HTERT RPE-1 (cell line): Measurements from ENCODE around the gene TNFRSF14.
"Not testable (repeated sequence)": the region's sequence is repeated elsewhere in the genome, so short reads cannot be mapped to it uniquely, and the experiment has no call there.

Source experiments
- in situ Hi-C: fragments of 300-500 bp; cut with MboI; formaldehyde crosslinking; loops from 4 replicates; pipeline ENCODE4 v1.14.3; 2020; ENCODE audit warnings: low sequenced_read_pairs

TNFRSF14 gene

DNA sequence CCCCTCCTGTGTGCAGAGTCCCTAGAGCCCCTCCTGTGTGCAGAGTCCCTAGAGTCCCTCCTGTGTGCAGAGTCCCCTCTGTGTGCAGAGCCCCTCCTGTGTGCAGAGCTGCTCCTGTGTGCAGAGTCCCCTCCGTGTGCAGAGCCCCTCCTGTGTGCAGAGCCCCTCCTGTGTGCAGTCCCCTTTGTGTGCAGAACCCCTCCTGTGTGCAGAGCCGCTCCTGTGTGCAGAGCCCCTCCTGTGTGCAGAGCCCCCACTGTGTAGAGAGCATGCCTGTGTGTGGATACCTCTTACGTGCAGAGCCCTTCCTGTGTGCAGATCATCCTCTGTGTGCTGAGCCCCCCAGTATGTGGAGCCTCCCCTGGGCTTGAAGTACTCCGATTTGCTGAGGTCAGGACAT lies 17.8 kb upstream of the TNFRSF14 start:
- in situ Hi-C loops = no loop called here

DNA sequence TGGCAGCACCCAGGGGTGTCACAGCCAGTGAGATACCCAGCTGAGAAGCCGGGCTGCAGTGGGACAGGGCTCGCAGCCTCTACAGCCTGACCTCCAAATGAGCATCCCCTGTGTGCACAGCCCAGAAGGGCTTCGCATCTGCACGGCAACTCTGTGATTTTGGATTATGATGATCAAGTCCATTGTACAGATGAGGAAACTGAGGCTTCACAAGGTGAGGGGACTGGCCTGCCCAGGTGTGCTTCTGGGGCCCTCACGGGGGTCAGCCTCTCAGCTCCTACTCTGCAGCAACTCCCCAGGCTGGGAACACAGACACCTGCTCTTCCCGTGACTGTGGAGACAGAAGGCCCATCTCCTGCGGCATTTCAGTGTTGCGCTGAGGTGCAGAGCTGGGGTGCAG lies 17.3 kb upstream of the TNFRSF14 start:
- in situ Hi-C loops = no loop called here

DNA sequence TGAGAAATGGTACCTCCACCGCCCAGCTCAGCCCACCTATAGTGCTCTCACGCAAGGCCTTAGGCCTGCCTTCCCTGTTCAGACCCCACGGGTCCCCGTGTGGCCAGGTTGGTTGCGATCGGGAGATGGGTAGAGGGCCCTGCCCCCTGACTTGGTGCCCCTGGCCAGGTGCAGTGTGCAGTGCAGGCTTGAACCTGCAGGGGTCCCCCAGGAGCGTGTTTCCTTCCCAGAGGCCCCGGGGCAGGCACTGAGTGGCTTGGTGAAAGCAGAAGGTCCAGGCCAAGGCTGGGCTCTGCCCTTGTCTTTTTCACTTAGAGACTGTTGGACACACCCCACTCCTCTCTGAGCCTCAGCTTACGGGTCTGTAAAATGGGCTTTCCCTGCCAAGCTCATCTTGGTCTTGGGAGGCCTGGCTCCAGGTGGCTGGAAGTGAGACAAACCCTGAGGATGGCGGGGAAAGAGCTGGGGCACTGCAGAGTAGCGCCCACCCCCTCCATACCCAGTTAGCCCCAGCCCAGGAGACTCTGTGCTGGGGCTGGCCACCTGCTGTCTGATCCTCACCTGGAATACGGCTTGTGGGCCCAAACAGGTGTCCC lies 16.8 kb upstream of the TNFRSF14 start:
- in situ Hi-C loops = no loop called here

DNA sequence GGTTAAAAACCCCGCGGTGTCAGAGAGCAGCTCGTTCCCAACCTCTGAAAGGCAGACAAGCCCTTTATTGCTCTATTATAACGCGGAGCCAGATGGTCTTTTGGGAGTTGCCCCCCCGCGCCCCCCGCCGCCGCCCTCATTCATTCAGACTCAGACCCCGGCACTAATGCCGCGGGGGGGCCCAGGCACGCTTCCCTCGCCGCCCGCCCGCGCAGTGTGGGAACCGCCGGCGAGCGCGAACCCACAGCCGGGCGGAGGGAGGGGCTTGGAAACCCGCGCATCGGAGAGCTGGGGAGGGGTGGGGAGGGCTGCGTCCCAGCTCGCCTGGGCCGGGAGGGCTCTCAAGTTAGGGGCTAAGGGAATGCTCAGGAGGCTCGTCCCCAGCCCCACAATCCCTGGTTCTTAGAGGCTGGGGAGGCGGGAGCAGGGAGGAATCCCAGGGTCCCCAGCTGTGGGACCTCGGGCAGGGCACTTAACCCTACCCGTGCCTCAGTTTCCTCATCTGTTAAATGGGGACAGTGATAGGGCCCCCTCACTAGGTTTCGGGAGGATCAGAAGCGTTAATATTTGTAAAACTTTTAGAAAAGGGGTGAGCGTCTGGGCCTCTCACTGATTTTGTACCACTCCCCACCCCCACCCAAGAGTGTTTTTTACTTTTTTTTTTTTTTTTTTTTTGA lies 15.2 kb upstream of the TNFRSF14 start:
- in situ Hi-C loops = no loop called here

DNA sequence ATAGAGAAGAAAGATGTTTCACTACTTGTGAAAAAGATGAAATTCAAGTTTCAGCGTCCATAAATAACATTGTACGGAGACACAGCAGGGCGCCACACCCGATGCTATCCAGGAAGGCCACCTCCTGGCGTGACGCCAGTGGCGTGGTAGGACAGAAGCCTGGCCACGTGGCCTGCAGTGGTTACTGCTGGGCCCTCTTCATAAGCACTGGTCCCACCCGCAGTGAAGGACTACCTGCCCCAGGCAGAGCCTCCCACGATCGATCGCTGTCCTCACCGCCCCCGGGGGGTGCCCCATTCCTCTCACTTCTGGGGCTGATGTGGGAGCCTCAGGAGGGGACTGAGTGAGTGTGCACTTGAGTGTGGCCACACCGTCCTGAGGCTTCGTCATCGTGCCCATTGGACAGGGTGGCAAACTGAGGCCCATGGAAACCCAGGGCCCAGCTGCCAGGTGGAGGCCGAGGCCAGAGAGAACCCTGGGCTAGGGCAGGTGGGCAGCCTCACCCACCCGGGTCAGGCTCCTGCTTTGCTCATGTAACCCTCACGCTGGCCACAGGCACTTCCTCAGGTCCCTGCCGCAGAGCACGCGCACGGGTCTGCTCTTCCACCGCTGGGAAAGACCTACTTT lies 14.4 kb upstream of the TNFRSF14 start:
- in situ Hi-C loops = no loop called here

DNA sequence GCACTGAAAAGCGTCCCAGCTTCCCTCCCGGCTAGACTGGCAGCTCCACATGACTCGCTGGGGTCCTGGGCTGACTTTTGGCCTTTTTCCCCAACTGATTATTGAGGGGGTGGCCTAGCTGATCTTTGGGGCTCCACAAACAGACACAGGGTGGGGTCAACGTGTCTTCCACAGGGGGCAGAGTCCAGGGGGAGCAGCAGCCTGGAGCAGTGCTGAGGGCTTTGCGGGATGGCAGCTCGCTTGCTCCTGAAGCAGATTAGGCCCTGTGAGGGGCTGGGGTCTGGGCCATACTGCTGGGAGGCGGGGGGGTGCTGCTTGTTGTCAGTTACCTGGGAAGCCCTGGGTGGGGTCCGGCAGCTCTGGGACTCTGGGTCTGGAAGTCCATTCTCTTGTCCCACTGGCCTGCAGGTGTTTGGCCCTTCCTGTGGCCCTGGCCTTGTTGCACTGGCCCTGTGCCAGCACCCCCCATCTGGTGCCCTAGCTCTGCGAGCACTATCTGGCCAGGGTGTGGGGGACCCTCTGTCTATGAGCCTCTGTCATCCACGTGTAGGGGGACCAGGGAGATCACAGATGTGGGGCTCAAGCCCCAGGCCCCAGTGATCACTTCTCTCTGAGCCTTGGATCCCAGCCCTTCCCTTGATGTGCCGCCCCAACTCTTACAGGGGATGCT lies 13.8 kb upstream of the TNFRSF14 start:
- in situ Hi-C loops = no loop called here

DNA sequence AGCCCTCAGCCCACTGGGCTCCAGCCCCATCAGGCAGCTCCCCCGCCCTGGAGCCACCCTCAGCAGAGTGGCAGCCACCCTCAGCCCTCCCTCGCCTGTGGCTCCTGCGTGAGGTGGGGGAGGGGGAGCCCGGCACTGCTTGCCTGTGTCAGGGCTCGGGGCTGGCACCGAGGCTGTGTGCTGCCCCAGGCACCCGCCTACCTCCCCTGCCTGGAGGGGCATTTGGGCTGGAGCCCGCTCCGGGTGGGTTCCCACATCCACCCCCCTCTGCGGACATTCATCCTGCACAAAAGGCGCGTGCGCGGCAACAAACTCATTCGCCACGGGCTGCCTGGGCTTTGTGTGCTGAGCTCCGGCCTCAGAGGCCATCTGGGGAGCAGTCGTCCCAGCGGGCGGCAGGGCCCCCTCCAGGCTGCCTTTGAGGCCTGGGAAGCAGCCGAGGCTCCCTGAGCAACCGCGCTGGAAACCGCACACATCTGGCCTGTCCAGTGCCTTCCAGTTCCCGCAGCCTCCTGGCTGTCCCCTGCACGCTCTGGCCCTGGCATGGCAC lies 12.6 kb upstream of the TNFRSF14 start:
- in situ Hi-C loops = no loop called here

DNA sequence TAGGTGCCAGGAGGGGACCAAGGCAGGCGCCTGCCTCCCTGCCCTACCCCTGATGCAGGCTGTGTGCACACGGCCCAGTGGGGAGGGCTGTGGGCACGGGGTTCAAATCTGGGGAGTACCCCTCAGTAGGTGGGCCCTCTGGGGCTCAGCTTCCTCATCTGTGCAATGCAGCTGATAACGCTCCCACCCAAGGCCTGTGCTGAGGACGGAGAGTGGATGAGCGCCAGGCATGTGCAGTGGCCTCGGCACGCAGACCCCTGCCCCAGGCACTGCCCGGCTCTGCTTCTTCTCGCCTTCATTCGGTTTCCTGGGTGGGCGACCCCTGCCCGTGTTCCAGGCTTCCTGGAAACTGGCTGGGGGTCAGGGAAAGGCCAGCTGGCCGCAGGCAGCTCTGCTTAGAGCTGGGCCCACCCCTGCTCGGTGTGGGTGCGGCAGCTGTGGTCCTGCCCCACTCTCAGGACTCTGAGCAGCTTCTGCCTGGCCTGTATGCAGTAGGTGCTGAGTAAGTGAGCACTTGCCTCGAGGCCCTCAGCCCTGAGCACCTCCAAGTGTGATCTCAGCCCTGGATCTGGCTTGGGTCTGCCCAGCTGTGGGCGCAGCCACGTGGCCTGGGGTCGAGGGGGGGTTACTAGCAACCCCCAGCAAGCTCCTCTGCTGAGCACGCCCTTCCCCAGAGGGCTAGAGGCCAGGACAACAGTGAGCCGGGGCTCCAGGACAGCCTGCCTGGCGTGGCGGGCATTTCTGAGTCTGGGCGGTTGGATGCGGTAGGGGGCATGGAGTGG lies 11.9 kb upstream of the TNFRSF14 start:
- in situ Hi-C loops = no loop called here

DNA sequence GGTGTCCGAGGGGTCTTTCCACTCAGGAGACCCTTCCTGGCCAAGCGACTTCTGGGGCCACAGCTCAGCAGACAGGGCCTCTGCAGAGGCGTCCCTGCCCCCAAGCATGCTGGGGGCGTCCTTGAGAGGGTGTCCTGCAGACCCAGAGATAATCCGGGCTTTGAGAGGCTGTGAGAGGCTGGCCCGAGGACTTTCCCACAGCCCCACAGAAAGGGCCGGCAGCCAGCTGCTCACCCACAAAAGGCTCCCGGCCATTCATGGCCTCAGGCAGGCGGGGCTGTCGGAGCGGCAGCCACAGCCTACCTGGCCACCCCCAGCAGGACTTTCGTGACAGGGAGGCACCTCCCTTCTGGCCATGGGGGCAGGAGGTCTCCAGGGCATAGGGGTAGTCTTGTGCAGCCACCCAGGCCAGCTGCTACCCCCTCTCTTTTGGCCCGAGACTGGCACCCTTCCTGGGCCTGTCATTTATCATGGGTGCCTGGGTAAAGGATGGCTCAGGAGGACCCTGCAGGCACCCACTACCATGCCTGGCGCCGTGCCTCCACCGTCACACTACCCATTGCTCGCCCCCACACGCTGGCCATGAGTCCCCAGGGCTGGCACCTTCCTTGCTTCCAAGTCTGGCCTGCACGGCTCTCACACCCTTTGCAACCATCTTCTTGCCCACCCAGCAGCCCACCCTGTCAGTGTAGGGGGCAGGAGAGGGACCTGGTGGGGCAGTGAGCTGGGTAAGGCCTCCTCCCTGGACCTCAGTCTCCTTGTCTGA lies 11.1 kb upstream of the TNFRSF14 start:
- in situ Hi-C loops = no loop called here

DNA sequence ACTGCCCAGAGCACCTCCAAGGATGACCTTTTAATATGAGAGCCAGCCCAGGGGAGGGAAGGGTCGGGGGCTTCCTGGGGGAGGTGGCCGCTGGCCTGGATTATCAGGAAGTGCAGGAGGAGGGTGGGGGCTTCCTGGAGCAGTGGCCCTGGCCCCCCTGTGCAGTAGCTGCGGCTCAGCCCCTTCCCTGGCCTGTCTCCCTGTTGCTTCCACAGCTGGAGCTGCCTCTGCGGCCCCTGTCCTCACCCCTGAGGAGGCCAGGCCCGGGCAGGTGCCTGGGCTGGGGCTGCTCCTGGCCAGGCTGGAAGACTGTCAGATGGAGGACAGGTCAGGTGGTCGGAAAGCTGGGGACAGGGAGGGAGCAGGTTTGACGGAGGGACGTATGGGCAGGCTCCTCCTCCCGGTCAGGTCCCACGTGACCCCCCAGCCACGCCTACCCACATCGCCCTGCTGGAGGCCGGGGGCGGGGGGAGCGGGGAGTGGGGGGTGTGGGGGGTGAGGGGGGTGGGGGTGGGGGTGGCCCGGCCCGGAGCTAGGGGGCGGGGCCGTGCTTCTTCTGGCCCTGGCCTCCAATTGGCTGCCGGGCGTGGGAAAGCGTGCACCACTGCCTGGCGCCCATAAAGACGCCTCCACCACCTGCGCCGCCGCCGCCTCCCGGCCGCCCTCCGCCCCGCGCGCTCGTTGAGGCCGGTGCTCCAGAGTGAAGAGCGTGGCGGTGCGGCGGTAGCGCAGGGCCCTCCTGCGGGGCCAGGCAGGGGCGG lies 10.2 kb upstream of the TNFRSF14 start:
- in situ Hi-C loops = no loop called here

DNA sequence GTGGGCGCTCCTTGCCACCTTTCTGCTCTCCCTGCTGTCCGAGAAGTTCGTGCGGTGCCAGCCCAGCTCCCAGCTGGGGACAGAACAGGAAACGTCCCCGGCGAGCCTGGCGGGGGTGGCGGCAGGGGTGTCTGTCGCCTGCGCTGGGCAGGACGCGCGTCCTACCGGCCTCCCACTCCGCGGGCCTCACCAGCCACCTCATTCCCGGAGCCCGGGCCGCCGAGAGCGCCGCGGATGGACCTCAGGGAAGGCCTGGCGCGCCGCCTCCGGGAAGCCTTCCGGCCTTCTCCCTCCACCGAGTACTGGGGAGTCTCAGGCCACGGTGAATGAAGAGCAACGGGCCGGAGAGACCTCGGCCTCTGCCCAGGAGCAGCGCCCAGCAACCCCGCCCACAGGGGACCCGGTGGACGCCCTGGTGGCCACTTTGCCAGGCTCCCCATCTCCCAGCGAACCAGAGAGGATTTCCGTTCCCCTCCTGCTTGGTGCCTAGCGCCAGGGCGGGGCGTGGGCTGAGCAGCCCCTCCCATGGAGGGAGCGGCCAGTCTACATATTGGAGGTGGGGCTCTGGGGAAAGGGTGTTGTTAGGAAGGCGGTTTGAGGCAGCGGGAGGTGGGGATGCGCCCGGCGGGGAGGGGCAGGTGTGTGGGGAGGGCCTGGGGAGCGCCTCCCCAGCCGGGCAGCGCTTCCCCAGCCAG lies 9.5 kb upstream of the TNFRSF14 start:
- in situ Hi-C loops = no loop called here

DNA sequence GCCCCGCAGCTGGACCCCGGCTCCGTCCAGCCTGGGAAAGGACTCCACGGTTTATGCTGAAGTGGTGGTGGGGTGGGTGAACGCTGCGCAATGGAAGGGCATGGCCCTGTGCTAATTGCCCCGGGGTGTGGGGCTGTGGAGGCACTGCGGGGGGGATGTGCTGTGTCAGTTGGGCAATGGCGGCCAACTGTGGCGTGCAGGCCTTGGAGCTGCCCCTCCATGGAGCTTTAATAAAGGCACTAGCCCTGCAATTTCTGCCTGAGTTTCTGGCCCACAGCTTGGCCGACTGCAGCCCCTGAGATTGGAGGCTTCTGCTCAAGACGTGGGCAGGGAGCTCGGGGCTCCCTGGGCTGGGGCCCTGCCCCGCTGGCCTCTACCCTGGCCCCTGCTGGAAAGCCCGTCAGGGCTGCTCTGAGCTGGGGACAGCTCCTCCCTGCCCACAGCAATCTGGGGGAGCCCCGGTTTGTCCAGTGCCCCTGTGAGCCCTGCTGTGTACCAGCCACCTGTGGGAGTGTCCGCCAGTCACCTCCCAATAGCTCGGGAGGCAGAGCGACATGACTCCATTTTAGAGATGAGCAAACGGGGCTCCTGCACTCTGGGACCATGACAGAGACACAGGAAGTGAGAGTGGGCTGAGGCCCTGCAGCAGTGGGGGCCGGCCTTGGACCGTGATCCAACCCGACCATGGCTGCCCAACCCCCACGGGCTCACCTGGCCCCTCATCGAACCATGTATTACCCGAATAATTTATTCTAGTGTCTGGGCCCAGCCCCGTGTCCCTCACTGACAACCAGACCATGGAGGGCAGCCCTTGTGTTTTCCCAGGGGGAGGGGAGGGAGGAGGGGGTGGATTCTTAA lies 8.7 kb upstream of the TNFRSF14 start:
- in situ Hi-C loops = no loop called here

DNA sequence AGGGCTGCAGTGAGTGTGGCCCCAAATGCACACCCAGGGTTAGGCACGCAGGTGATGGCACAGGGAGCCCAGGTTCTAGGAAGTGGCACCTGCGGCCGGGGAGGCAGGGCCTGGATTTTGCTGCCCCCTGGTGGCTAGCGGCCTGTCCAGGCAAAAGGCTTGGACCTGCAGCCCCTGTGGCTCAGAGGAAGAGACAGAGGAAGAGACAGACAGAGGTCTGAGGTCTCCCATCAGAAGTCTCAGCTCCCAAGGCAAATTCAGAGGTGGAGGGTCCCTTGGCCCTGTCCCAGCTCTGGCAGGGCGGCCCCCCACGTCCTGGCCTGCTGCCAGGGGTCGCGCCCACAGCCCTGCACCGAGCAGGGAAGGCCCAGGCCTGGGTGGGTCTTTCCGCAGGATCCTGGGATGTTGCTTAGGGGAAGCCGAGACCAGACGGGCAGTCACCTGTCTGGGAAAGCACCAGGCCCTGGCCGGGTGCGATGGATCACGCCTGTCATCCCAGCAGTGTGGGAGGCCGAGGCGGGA lies 8.0 kb upstream of the TNFRSF14 start:
- in situ Hi-C loops = no loop called here

DNA sequence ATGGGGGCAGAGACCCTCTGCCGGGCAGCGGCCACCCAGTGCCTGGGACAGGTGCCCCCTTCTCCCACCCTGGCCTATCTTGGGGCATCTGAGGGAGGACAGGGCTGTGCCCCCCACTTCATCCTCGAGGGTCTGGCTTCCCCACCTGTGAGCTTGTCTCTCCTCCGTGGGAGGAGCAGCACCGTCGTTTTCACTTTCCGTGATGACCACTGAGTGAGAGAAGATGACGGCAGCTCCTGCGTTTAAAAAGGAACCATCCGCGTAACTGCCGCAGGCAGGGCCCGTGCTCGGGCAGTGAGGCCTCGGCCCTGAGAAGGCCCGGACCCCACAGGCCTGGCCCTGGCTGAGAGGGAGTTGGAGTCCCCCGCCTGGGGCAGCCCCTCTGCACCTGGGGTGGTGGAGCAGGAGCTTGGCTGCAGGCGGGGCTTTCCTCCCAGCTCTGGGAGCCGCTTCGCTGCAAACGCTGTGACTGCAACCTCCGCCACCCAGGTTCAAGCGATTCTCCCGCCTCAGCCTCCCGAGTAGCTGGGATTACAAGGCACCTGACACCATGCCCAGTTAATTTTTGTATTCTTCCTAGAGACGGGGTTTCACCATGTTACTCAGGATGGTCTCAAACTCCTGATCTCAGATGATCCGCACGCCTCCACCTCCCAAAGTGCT lies 6.7 kb upstream of the TNFRSF14 start:
- in situ Hi-C loops = not testable (repeated sequence)

DNA sequence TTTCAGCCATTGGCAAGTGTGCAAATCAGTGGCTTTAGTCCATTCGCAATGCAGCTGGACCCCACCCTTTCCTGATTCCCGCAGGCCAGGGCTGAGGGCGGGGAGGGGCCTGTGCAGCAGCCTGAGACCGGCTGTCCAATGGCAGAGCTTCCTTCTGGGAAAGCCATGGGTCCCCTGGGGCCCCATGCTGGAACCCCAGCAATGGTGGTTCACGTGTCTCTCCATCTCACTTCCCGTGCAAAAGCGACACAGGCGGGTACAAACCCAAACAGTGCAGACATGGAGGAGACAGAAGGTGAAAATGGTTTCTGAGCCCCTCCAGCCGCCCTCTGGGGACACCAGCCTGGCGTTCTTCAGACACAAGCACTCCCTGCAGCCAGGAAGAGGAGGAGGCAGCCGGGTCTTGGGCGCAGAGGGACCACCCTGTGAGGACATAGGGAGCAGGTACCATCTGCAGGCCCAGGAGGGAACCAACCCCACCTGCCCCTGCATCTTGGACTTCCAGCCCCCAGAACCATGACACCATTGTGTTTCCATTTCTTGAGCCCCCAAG lies 5.8 kb upstream of the TNFRSF14 start:
- in situ Hi-C loops = not testable (repeated sequence)

DNA sequence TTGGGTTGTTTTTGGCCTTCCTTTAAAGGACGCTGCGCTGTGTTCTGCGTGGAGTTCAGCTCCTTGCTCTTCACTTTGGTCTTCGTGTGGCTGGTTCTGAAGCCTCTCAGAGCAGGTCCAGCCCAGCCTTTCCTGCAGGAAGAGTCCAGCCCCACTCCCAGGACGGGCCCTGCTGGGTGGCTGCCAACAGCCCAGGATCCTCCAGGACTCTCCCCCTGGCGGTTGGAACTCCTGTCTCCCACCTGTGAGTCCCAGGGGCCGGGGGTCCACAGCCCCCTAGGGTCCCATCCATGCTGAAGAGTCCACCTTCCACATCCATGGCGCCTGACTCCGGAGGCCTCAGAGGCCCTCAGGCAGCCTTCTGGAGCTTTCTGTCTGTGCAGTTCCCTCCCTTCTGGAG lies 4.6 kb upstream of the TNFRSF14 start:
- in situ Hi-C loops = not testable (repeated sequence)

DNA sequence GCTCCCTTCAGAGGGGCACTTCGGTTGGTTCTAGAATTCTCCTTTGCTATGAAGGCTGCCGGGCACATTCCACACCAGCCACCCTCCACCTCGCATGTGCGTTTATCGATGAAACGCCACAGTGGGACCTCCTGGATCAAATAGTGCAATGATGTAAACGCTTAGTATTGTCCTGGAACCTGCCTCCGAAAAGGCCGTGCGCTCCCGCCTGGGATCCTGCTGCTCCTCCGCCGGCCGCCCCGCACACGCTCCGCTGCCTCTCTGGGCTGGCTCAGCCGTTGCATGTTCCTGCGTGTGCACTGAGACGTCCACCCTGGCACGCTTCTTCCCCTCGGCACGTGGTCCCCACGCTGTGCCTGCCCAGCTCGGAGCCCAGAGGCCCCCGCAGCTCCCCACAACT lies 4.0 kb upstream of the TNFRSF14 start:
- in situ Hi-C loops = no loop called here
